ENCODE measurements around the gene SGCA.

The SGCA gene

DNA sequence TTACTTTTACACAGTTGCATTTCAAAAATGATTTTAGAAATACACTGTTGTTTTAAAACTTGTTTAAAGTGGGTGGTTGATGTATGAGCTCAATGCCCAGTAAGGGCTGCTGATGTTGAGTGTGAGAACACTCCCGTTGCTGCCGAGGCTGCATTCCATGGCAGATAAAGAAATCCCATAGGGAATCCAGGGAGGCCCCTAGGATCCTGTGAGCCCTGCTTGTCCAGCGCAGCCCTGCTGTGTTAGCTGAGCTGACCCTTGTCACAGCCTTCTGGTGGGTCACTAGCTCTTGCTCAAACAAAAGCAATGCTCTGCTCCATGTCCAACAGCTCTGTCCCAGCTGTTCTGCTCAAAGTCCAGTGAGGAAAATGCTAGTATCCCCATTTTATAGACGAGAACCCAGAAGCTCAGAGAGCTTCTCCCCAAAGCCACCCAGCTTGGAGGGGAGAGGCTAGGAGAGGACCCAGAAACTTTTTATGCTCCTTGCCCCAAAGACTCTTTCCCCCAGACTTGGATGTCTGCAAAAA, 54.2 kb downstream of the SGCA start:
- TF ChIP-seq, protein P1, sequence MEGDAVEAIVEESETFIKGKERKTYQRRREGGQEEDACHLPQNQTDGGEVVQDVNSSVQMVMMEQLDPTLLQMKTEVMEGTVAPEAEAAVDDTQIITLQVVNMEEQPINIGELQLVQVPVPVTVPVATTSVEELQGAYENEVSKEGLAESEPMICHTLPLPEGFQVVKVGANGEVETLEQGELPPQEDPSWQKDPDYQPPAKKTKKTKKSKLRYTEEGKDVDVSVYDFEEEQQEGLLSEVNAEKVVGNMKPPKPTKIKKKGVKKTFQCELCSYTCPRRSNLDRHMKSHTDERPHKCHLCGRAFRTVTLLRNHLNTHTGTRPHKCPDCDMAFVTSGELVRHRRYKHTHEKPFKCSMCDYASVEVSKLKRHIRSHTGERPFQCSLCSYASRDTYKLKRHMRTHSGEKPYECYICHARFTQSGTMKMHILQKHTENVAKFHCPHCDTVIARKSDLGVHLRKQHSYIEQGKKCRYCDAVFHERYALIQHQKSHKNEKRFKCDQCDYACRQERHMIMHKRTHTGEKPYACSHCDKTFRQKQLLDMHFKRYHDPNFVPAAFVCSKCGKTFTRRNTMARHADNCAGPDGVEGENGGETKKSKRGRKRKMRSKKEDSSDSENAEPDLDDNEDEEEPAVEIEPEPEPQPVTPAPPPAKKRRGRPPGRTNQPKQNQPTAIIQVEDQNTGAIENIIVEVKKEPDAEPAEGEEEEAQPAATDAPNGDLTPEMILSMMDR (IDR thresholded peaks at IDR 0.05; ENCODE audit: borderline replicate concordance, insufficient read depth, low read depth, low read length): no peak
- no peak overlapping the region for H3K4me3 ChIP-seq (ENCODE audit: low read depth, low read length)

DNA sequence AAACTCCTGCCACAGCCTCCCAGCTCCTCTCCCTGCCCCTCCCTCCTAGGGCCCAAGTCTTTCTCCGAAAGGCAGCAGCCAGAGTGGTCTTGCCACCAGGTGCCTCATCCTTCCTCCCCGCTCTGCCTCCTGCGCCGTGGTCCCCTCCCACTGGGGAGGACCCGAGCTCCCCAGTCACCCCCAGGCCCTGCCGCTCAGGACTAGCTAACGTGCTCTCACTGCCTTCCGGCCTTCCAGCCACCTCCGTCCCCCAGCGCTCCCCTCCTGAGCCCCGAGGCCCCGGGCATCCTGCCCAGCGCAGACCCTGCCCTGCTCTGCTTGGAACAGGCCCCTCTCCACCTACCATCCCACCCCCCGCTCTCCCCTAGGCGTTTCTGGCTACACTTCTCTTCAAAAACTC, 55.0 kb downstream of the SGCA start:
- TF ChIP-seq, protein P1 (IDR thresholded peaks at IDR 0.05; ENCODE audit: borderline replicate concordance, insufficient read depth, low read depth, low read length): no peak
- H3K4me3 ChIP-seq (ENCODE audit: low read depth, low read length): no peak overlapping the region

DNA sequence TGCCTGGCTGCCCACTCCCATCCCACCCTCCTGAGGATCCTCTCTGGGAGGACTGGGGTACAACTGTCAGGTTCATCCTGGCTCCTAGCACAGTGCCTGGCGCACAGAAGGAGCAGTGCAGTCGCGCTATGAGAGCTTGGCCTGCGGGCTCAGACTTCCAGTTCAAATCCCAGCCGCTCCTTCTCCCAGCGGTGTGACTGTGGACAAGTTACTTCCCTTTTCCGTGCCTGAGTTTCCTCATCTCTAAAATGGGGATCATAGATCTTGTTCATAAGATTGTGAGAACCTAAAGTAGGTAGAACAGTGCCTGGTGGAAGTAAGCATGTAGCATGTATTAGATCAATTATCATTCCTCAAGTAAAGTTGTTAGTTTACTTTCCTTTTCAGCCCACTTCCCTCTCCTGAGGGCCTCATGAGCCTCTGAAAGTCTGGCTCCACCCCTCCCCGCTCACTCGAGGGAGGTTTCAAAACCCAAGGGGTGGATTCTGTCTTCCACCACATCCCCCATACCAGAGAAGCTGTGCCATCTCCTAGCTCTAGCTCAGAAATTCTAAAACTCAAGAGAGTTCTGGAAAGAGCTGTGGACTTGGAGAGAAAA, 55.6 kb downstream of the SGCA start:
- H3K4me3 ChIP-seq (ENCODE audit: low read depth, low read length): no peak overlapping the region

DNA sequence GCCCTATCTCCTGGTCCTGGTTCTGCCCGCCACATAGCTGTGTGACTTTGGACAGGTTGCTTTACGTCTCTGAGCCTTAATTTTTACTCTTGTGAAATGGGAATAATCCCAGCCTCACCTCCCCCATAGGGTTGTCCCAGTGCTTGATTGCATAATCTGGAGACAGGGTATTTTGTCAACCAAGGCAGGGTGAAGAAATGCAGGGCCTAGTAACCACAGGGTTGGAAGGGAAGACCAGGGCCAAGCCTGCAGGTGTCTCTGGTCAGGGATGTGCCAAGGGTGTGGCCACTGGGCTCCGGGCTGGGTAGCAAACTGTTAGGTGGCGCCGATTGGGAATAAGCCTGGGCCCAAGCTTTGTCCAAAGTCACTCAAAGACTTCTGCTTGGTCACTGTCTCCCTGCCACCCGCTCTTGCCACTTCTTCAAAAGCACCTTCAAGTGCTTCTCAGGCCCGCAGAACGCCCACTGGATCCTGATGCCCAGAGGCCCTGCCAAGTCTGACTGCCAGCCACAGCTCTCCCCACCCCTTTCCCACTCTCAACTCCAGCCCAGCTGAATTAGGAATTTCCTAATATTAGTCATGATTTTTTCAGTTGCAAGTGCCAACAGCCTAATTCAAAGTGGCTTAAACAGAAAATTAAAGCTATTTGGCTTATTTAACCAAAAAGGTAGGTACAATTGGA, 56.2 kb downstream of the SGCA start:
- TF ChIP-seq, protein P1 (IDR thresholded peaks at IDR 0.05; ENCODE audit: borderline replicate concordance, insufficient read depth, low read depth, low read length): no peak
- H3K4me3 ChIP-seq (ENCODE audit: low read depth, low read length): no peak overlapping the region

More for the DNA sequence above, 55.6 kb downstream of the SGCA start:
- TF ChIP-seq, protein P1 (IDR thresholded peaks at IDR 0.05; ENCODE audit: borderline replicate concordance, insufficient read depth, low read depth, low read length): no peak

DNA sequence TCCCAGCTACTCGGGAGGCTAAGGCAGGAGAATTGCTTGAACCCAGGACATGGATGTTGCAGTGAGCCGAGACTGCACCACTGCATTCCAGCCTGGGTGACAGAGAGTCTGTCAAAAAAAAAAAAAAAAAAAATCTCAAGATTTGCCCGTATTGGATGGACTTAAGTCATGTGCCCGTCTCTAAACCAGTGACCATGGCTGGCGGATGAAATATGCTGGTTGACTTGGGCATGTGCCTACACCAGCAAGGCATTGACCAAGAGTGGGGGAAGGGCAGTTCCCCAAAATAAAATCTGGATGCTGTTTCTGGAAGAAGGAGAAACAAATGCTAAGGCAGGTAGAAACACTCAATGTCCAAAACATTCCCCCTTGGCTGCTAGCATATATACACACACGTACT, 57.1 kb downstream of the SGCA start:
- TF ChIP-seq, protein P1 (IDR thresholded peaks at IDR 0.05; ENCODE audit: borderline replicate concordance, insufficient read depth, low read depth, low read length): no peak
- H3K4me3 ChIP-seq (ENCODE audit: low read depth, low read length): no peak overlapping the region

Measured in GM12875 (cell line).